ENCODE data around the gene TCF4.

TCF4 gene

GRCh38 chr18:55524353-55525073 lies 63.5 kb downstream of the TCF4 start:
- no peak overlapping the region for H3K4me3 ChIP-seq (ENCODE audit: control insufficient read depth, low read depth, low read length)
- no peak for TF ChIP-seq CTCF (conservative IDR thresholded peaks at IDR 0.05; ENCODE audit: control insufficient read depth, insufficient read depth, low read depth, low read length)
- no peak for DNase-seq (ENCODE audit: low read depth)

- DNase-seq (ENCODE audit: low read depth) = no peak
- H3K4me3 ChIP-seq (ENCODE audit: control insufficient read depth, low read depth, low read length) = no peak overlapping the region
- no peak for TF ChIP-seq CTCF (conservative IDR thresholded peaks at IDR 0.05; ENCODE audit: control insufficient read depth, insufficient read depth, low read depth, low read length)
Measured at GRCh38 chr18:55523001-55523400, 65.0 kb downstream of the TCF4 start.

- no peak overlapping the region for H3K4me3 ChIP-seq (ENCODE audit: control insufficient read depth, low read depth, low read length)
- DNase-seq (ENCODE audit: low read depth) = peak; percentile 36
- peak; percentile 52 for TF ChIP-seq CTCF (conservative IDR thresholded peaks at IDR 0.05; ENCODE audit: control insufficient read depth, insufficient read depth, low read depth, low read length)
Measured at GRCh38 chr18:55522011-55522410, 66.0 kb downstream of the TCF4 start.

GRCh38 chr18:55517055-55517454 lies 70.9 kb downstream of the TCF4 start:
- no peak overlapping the region for H3K4me3 ChIP-seq (ENCODE audit: control insufficient read depth, low read depth, low read length)
- no peak for TF ChIP-seq CTCF (conservative IDR thresholded peaks at IDR 0.05; ENCODE audit: control insufficient read depth, insufficient read depth, low read depth, low read length)
- no peak for DNase-seq (ENCODE audit: low read depth)

- H3K4me3 ChIP-seq (ENCODE audit: control insufficient read depth, low read depth, low read length) = no peak overlapping the region
Measured at GRCh38 chr18:55515941-55516710, 71.9 kb downstream of the TCF4 start.

GRCh38 chr18:55515214-55515613 lies 72.8 kb downstream of the TCF4 start:
- H3K4me3 ChIP-seq (ENCODE audit: control insufficient read depth, low read depth, low read length) = no peak overlapping the region
- no peak for DNase-seq (ENCODE audit: low read depth)
- no peak for TF ChIP-seq CTCF (conservative IDR thresholded peaks at IDR 0.05; ENCODE audit: control insufficient read depth, insufficient read depth, low read depth, low read length)

More at GRCh38 chr18:55515941-55516710, 71.9 kb downstream of the TCF4 start:
- DNase-seq (ENCODE audit: low read depth) = peak; percentile 69
- no peak for TF ChIP-seq CTCF (conservative IDR thresholded peaks at IDR 0.05; ENCODE audit: control insufficient read depth, insufficient read depth, low read depth, low read length)

All from fibroblast of mammary gland (primary cell).